Endodermal cell (in vitro differentiated cells): ENCODE measurements around the gene SUPT20HL1. TPM values are rescaled to one million over a fixed set of nuclear protein-coding genes. Genes with fewer than 3 reads are reported as not detected.
"Not testable (repeated sequence)": the region's sequence is repeated elsewhere in the genome, so short reads cannot be mapped to it uniquely, and the experiment has no call there.

Experiments
- DNase-seq: peaks from one replicate; pipeline ENCODE4 v3.0.0-alpha.2; 2017
- H3K27ac ChIP-seq: 2 replicates; pipeline ENCODE4 v1.5.1; 2013; ENCODE audit warnings: mild to moderate bottlenecking, low read depth, low read length, moderate library complexity
- H3K27me3 ChIP-seq: 2 replicates; pipeline ENCODE4 v1.6.1; 2013; ENCODE audit warnings: mild to moderate bottlenecking, low read length, moderate library complexity; ENCODE audit not compliant: insufficient read depth, control insufficient read depth, poor library complexity, severe bottlenecking
- H3K36me3 ChIP-seq: 2 replicates; pipeline ENCODE4 v1.7.0; 2013; ENCODE audit warnings: mild to moderate bottlenecking, low read length, moderate library complexity; ENCODE audit not compliant: control insufficient read depth, insufficient read depth
- H3K4me1 ChIP-seq: one replicate; pipeline ENCODE4 v1.7.0; 2013; ENCODE audit warnings: low read length; ENCODE audit not compliant: control insufficient read depth, insufficient read depth
- H3K4me3 ChIP-seq: 2 replicates; pipeline ENCODE4 v1.5.1; 2013; ENCODE audit warnings: mild to moderate bottlenecking, low read length, moderate library complexity
- H3K9ac ChIP-seq: 2 replicates; pipeline ENCODE4 v1.6.1; 2013; ENCODE audit warnings: mild to moderate bottlenecking, low read length, moderate library complexity; ENCODE audit not compliant: poor library complexity, severe bottlenecking; ENCODE audit errors: extremely low read depth
- H3K9me3 ChIP-seq: 2 replicates; pipeline ENCODE4 v1.6.1; 2013; ENCODE audit warnings: mild to moderate bottlenecking, low read length, moderate library complexity; ENCODE audit not compliant: control insufficient read depth
- H3K27ac Mint-ChIP-seq: 2 replicates; pipeline ENCODE4 v1.8.0; 2020; ENCODE audit warnings: mixed read lengths
- H3K27me3 Mint-ChIP-seq: 2 replicates; pipeline ENCODE4 v1.8.0; 2021; ENCODE audit warnings: mild to moderate bottlenecking, mixed read lengths; ENCODE audit not compliant: insufficient read depth
- H3K36me3 Mint-ChIP-seq: 2 replicates; pipeline ENCODE4 v1.8.0; 2020; ENCODE audit warnings: low read depth, mixed read lengths
- H3K4me1 Mint-ChIP-seq: 2 replicates; pipeline ENCODE4 v1.8.0; 2020; ENCODE audit warnings: mixed read lengths
- H3K4me3 Mint-ChIP-seq: 2 replicates; pipeline ENCODE4 v1.8.0; 2020; ENCODE audit warnings: mild to moderate bottlenecking, moderate library complexity, mixed read lengths
- H3K9me3 Mint-ChIP-seq: 2 replicates; pipeline ENCODE4 v1.8.0; 2020; ENCODE audit warnings: mild to moderate bottlenecking, mixed read lengths
- WGBS, 2 experiments: methylation state at CpG; one replicate each; pipeline versions ENCODE4 v1.1.5 to v1.1.7; 2013; ENCODE audit warnings: missing lambda C conversion rate in 2 of 2, mixed read lengths in 1 of 2; ENCODE audit not compliant: insufficient coverage in 1 of 2, insufficient read length in 1 of 2; 5-methylcytosine and 5-hydroxymethylcytosine counted together
- total RNA-seq, 2 donors: library from RNA; stranded (reverse); fragmentation: NEBNext Ultra II Directional in 1 of 2; extraction: Animal tissue kit (Norgen Biotek cat#: 25700) in 1 of 2; gene quantifications; 2 replicates in 1 of 2; 3 replicates in 1 of 2; pipeline ENCODE4 v1.2.1, GENCODE V29; 2021
- TF ChIP-seq, protein P1 (sequence below): fragments of 200-600 bp; sonication (generic); conservative IDR thresholded peaks from 2 replicates; pipeline ENCODE4 v1.5.0; 2021; ENCODE audit warnings: antibody characterized with exemption, mild to moderate bottlenecking

Gene SUPT20HL1
- total RNA-seq, 2 donors from 2014 or later, result 0.09 TPM; not detected in 1

DNA sequence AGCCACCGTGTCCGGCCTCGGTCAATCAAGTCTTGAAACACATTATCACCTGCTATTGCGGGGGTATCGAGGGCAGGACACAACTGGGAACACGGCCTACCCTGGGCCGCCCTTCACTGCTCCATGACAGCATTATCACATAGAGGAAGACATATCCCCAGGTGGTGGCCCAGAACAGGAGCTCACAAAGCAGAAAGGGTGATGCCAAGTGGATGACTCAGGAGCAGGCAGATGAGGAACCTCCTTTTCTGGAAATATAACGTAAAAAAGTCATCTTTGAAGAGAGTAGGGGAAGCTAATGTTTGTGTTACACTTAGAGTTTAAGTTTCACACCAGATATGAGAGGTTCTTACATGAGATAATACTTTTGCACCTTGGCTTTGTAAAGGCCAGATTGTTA is 5.3 kb upstream of the SUPT20HL1 start:
- Histone ChIP-seq H3K36me3 (no peaks in the 10 kb centered on the region), H3K27me3 (no peaks in the 10 kb centered on the region), H3K27ac (no peak overlapping the region), H3K9ac (no peak overlapping the region), H3K4me1 (no peaks in the 10 kb centered on the region), H3K4me3 (no peak overlapping the region), H3K9me3 (no peaks in the 10 kb centered on the region)
- H3K36me3 Mint-ChIP-seq, result no peaks in the 10 kb centered on the region
- 96% methylated on average over 8 of the region's 8 CpGs; no CpG with 5 or more reads in 1 of the 2 experiments for WGBS, 2 experiments
- DNase-seq, result no peak
- no peak overlapping the region for H3K4me3 Mint-ChIP-seq
- H3K4me1 Mint-ChIP-seq, result peaks cover 5% of the 10 kb centered on the region
- TF ChIP-seq, protein P1, sequence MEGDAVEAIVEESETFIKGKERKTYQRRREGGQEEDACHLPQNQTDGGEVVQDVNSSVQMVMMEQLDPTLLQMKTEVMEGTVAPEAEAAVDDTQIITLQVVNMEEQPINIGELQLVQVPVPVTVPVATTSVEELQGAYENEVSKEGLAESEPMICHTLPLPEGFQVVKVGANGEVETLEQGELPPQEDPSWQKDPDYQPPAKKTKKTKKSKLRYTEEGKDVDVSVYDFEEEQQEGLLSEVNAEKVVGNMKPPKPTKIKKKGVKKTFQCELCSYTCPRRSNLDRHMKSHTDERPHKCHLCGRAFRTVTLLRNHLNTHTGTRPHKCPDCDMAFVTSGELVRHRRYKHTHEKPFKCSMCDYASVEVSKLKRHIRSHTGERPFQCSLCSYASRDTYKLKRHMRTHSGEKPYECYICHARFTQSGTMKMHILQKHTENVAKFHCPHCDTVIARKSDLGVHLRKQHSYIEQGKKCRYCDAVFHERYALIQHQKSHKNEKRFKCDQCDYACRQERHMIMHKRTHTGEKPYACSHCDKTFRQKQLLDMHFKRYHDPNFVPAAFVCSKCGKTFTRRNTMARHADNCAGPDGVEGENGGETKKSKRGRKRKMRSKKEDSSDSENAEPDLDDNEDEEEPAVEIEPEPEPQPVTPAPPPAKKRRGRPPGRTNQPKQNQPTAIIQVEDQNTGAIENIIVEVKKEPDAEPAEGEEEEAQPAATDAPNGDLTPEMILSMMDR, result no peak
- no peak overlapping the region for H3K27ac Mint-ChIP-seq
- H3K27me3 Mint-ChIP-seq, result no peaks in the 10 kb centered on the region
- H3K9me3 Mint-ChIP-seq, result peaks cover 2% of the 10 kb centered on the region

DNA sequence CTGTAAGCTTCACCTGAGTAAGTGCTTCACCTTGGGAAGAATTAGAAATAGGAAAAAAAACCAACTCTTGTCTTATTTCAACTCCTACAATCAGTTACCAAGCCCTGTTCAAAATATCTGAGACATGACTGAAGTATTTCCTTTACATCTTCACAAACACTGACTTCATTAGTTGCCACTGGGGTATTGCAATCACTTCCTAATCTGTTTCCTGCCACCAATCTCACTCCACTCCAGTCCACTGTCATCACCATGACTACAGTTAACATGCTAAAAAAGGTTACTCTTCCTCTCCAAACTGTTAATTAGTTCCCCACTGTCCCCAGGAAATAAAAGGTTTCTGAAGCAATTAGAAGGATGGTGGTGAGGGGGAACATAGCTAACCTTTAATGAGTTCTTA is 3.3 kb upstream of the SUPT20HL1 start:
- Histone ChIP-seq H3K27me3 (no peaks in the 10 kb centered on the region), H3K9ac (no peak overlapping the region), H3K4me1 (no peaks in the 10 kb centered on the region), H3K27ac (no peak overlapping the region), H3K9me3 (no peaks in the 10 kb centered on the region), H3K4me3 (no peak overlapping the region), H3K36me3 (no peaks in the 10 kb centered on the region)
- TF ChIP-seq, protein P1, result no peak
- Mint-ChIP-seq H3K27ac (no peak overlapping the region), H3K36me3 (no peaks in the 10 kb centered on the region), H3K4me3 (no peak overlapping the region), H3K9me3 (peaks cover 2% of the 10 kb centered on the region), H3K4me1 (peaks cover 9% of the 10 kb centered on the region), H3K27me3 (no peaks in the 10 kb centered on the region)
- no peak for DNase-seq

DNA sequence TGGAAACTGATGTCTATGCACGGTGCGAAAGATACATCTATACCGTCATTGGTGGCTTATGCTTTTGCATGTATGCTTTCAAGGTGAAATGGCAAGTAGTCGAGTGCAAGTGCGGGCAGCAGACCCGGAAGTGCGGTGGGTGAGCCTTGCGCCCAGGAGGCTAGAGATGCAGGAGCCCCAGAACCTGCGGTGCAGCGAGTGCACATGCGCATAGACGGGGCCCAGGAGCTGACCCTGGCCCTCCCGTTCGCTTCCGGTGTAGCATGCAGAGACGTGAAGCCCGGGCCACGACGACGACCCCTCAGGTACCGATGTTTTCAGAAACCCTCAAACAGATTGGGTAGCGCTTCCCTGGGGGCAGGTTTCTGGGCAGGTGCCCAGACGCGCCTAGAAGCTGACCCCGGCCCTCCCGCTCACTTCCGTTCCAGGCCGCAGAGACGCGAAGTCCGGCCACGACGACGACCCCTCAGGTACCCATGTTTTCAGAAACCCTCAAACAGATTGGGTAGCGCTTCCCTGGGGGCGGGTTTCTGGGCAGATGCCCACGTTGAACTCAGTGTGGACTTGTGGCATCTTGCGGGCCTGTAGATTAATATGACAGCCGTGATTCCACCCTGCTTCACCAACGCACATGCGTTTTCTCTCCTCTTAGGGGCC is 1.8 kb downstream of the SUPT20HL1 start:
- not testable (repeated sequence) for H3K4me1 Mint-ChIP-seq, H3K9me3 Mint-ChIP-seq, H3K9me3 ChIP-seq, H3K27me3 ChIP-seq, H3K4me3 Mint-ChIP-seq, H3K36me3 ChIP-seq, DNase-seq, H3K4me3 ChIP-seq, H3K27ac ChIP-seq, H3K9ac ChIP-seq, H3K36me3 Mint-ChIP-seq, H3K4me1 ChIP-seq, H3K27ac Mint-ChIP-seq
- WGBS, 2 experiments, result 96% methylated on average over 4 to 33 of the region's 41 CpGs
- peaks cover 10% of the 10 kb centered on the region for H3K27me3 Mint-ChIP-seq

DNA sequence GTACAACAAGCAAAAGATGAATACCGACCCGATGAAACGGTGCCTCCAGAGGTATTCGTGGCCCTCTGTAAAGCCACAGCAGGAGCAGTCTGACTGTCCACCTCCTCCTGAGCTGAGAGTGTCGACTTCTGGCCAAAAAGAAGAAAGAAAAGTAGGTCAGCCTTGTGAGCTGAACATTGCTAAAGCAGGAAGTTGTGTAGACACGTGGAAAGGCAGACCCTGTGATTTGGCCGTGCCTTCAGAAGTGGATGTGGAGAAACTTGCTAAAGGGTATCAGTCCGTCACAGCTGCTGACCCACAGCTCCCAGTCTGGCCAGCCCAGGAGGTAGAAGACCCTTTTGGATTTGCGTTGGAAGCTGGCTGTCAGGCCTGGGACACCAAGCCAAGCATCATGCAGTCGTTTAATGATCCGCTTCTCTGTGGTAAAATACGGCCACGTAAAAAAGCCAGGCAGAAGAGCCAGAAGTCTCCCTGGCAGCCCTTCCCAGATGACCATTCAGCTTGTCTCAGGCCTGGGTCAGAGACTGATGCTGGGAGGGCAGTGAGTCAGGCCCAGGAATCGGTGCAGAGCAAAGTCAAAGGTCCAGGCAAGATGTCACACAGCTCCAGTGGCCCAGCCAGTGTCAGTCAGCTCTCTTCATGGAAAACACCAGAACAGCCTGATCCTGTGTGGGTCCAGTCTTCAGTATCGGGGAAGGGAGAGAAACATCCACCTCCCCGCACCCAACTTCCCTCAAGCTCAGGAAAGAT is 3.2 kb downstream of the SUPT20HL1 start:
- H3K27ac ChIP-seq, H3K27ac Mint-ChIP-seq, H3K27me3 ChIP-seq, H3K4me1 Mint-ChIP-seq, H3K9ac ChIP-seq, H3K4me1 ChIP-seq, H3K4me3 Mint-ChIP-seq, H3K4me3 ChIP-seq, H3K36me3 Mint-ChIP-seq, DNase-seq, H3K9me3 Mint-ChIP-seq, H3K9me3 ChIP-seq, H3K36me3 ChIP-seq: not testable (repeated sequence)
- peaks cover 10% of the 10 kb centered on the region for H3K27me3 Mint-ChIP-seq
- 93% methylated on average over 9 of the region's 16 CpGs; no CpG with 5 or more reads in 1 of the 2 experiments for WGBS, 2 experiments
